ENCODE measurements around the gene C6orf47. TPM values are rescaled to one million over a fixed set of nuclear protein-coding genes. Genes with fewer than 3 reads are reported as not detected.

C6orf47 gene
- total RNA-seq, 1 experiment from 2014 or later, result 17.8 TPM

- Histone ChIP-seq H4K20me1 (ENCODE audit: insufficient read depth) (0 out of 2 replicates have a peak, but pooled peaks cover 7% of the 10 kb centered on the region), H3K27me3 (ENCODE audit: insufficient read depth, low read depth) (no peaks in the 10 kb centered on the region), H3K36me3 (ENCODE audit: low read depth) (0 out of 2 replicates have a peak, but pooled peaks cover 10% of the 10 kb centered on the region), H3K4me1 (replicated peaks; ENCODE audit: insufficient read depth) (peaks cover 23% of the 10 kb centered on the region), H3K4me3 (peak overlapping the region; percentile 79), H3K4me2 (peak overlapping the region; percentile 88), H3F3A (ENCODE audit: insufficient read depth, low read depth) (peaks cover 16% of the 10 kb centered on the region), H3K27ac (no peak overlapping the region), H3K79me2 (ENCODE audit: low read depth) (peaks cover 44% of the 10 kb centered on the region), H2AFZ (no peak overlapping the region), H3K9me3 (ENCODE audit: insufficient read depth, low read depth) (no peaks in the 10 kb centered on the region), H3K9me2 (ENCODE audit: insufficient read depth) (no peaks in the 10 kb centered on the region)
- DNase-seq, result no peak
- TF ChIP-seq CTCF (conservative IDR thresholded peaks at IDR 0.05) (no peak), EZH2 (IDR thresholded peaks at IDR 0.05; ENCODE audit: low read depth) (no peak)
- BruUV-seq (replicated peaks), result no TSS peak
- POLR2A ChIA-PET (ENCODE audit: unreplicated experiment), result no interaction called here
- intact Hi-C loops (cut with micrococcal nuclease; ENCODE audit: unreplicated experiment), result no loop called here
- CTCF ChIA-PET, result no interaction called here
Measured at GRCh38 chr6:31658983-31659648, 1.5 kb downstream of the C6orf47 start.

DNA sequence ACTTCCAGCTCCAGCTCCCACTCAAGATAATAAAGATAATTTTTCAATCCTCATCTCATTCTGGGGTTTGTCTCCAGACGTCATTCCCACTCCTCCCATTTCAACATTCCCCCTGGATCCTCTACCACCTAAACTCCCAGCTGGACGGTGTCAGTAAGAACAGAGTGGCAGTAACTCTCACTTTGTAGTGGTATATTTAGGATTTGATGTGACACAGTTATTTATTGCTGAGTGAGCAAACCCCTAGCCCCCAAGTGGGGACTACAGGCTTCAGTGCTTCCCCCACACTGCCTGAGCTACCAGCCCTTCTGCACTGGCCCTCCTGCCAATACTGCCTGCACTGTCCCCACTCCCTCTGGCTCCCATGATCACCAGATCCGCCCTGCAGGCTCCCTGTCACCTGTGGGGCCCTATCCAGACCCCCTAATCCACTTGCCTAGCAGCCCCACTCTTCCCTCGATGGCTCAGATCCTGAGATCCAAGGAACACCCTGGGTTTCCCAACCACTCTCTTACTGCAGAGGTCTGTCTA lies 2.4 kb downstream of the C6orf47 start:
- 0 out of 2 replicates have a peak, but pooled peaks cover 7% of the 10 kb centered on the region for H4K20me1 ChIP-seq (ENCODE audit: insufficient read depth)
- 0 out of 2 replicates have a peak, but pooled peaks cover 5% of the 10 kb centered on the region for H3K36me3 ChIP-seq (ENCODE audit: low read depth)
- H3K9me3 ChIP-seq (ENCODE audit: insufficient read depth, low read depth), result no peaks in the 10 kb centered on the region
- POLR2A ChIA-PET (ENCODE audit: unreplicated experiment), result no interaction called here
- DNase-seq, result no peak
- peaks cover 20% of the 10 kb centered on the region for H3K4me1 ChIP-seq (replicated peaks; ENCODE audit: insufficient read depth)
- intact Hi-C loops (cut with micrococcal nuclease; ENCODE audit: unreplicated experiment), result no loop called here
- CTCF ChIA-PET, result no interaction called here
- no peaks in the 10 kb centered on the region for H3K9me2 ChIP-seq (ENCODE audit: insufficient read depth)
- no peak overlapping the region; the same call in 1 of the 2 replicates for H3K4me3 ChIP-seq
- H3K27me3 ChIP-seq (ENCODE audit: insufficient read depth, low read depth), result no peaks in the 10 kb centered on the region
- TF ChIP-seq EZH2 (IDR thresholded peaks at IDR 0.05; ENCODE audit: low read depth), result no peak
- TF ChIP-seq CTCF (conservative IDR thresholded peaks at IDR 0.05), result no peak
- no peak overlapping the region for H3K27ac ChIP-seq
- H3F3A ChIP-seq (ENCODE audit: insufficient read depth, low read depth), result peaks cover 24% of the 10 kb centered on the region
- no peak overlapping the region for H2AFZ ChIP-seq
- H3K4me2 ChIP-seq, result peak overlapping the region; percentile 88; the same call in 1 of the 2 replicates
- peaks cover 35% of the 10 kb centered on the region for H3K79me2 ChIP-seq (ENCODE audit: low read depth)
- no TSS peak for BruUV-seq (replicated peaks)

- Histone ChIP-seq H3K36me3 (ENCODE audit: low read depth) (0 out of 2 replicates have a peak, but pooled peaks cover 4% of the 10 kb centered on the region), H3K4me3 (no peak overlapping the region), H3K9me3 (ENCODE audit: insufficient read depth, low read depth) (no peaks in the 10 kb centered on the region), H3K79me2 (ENCODE audit: low read depth) (peaks cover 33% of the 10 kb centered on the region), H3K4me2 (0 out of 2 replicates have a peak overlapping the region, but pooled peaks have one; percentile 88), H3F3A (ENCODE audit: insufficient read depth, low read depth) (peaks cover 30% of the 10 kb centered on the region), H4K20me1 (ENCODE audit: insufficient read depth) (0 out of 2 replicates have a peak, but pooled peaks cover 7% of the 10 kb centered on the region), H3K9me2 (ENCODE audit: insufficient read depth) (no peaks in the 10 kb centered on the region), H2AFZ (no peak overlapping the region), H3K4me1 (replicated peaks; ENCODE audit: insufficient read depth) (peaks cover 19% of the 10 kb centered on the region), H3K27me3 (ENCODE audit: insufficient read depth, low read depth) (no peaks in the 10 kb centered on the region), H3K27ac (no peak overlapping the region)
- POLR2A ChIA-PET (ENCODE audit: unreplicated experiment), result interaction anchor here (0.6 kb wide), 1 partner anchor 110 kb away, joined by 10 read pairs; the partner anchor contains the start of gene NFKBIL1
- CTCF ChIA-PET, result interaction anchor here (0.7 kb wide), 1 partner anchor 273 kb away, joined by 3 read pairs; no protein-coding TSS in a partner anchor
- intact Hi-C loops (cut with micrococcal nuclease; ENCODE audit: unreplicated experiment), result no loop called here
- no peak for DNase-seq
- no peak for TF ChIP-seq EZH2 (IDR thresholded peaks at IDR 0.05; ENCODE audit: low read depth)
- TF ChIP-seq CTCF (conservative IDR thresholded peaks at IDR 0.05), result no peak
- no TSS peak for BruUV-seq (replicated peaks)
Measured at GRCh38 chr6:31657406-31658157, 3.0 kb downstream of the C6orf47 start.
